Panc1 (cell line): Measurements from ENCODE around the gene MLANA. TPM values are rescaled to one million over a fixed set of nuclear protein-coding genes. Genes with fewer than 3 reads are reported as not detected.

ENCODE experiments used
- ATAC-seq: fragments of 200-7000 bp; cut with Tn5 transposase; 2 replicates; pipeline ENCODE4 v1.9.1; 2020; ENCODE audit warnings: mild to moderate bottlenecking, moderate library complexity
- BruUV-seq: library from RNA; stranded (reverse); fragments of 400-500 nt; replicated peaks from 2 replicates; lab custom pipeline; 2021; lab: Mats Ljungman, UMichigan
- CTCF ChIA-PET: fragments of 300-600 bp; sonication (Branson Sonifier 250); formaldehyde crosslinking; loops from one replicate; lab custom pipeline; 2022; ENCODE audit warnings: antibody characterized with exemption; lab: Charles Lee
- POLR2A ChIA-PET: fragments of 300-600 bp; sonication (Branson Sonifier 250); formaldehyde crosslinking; loops from one replicate; lab custom pipeline; 2022; ENCODE audit warnings: antibody characterized with exemption; lab: Charles Lee
- DNase-seq: peaks from one replicate; pipeline ENCODE4 v3.0.0-alpha.2; 2010; ENCODE audit warnings: low read depth, low spot score
- H3K27ac ChIP-seq: 2 replicates; pipeline ENCODE4 v1.5.1; 2011; ENCODE audit warnings: mild to moderate bottlenecking, low read length, inconsistent platforms
- H3K27me3 ChIP-seq: fragments of 200-500 bp; sonication (Bioruptor generic); 2 replicates; pipeline ENCODE4 v1.6.0; 2014; ENCODE audit warnings: low read length, inconsistent platforms; ENCODE audit not compliant: control insufficient read depth, insufficient read depth
- H3K36me3 ChIP-seq: fragments of 200-500 bp; sonication (Bioruptor generic); 2 replicates; pipeline ENCODE4 v1.5.1; 2014; ENCODE audit warnings: inconsistent platforms, mild to moderate bottlenecking, low read length, moderate library complexity; ENCODE audit not compliant: control insufficient read depth, insufficient read depth
- H3K4me1 ChIP-seq: 2 replicates; pipeline ENCODE4 v1.5.1; 2011; ENCODE audit warnings: inconsistent platforms, mild to moderate bottlenecking, low read length, moderate library complexity; ENCODE audit not compliant: control insufficient read depth, insufficient read depth
- H3K4me3 ChIP-seq, 2 experiments: 2 replicates each; pipeline ENCODE4 v1.5.1; 2011 to 2012; ENCODE audit warnings: low read depth in 2 of 2, low read length in 2 of 2, mild to moderate bottlenecking in 2 of 2, inconsistent platforms in 1 of 2, moderate library complexity in 1 of 2
- H3K9me3 ChIP-seq: fragments of 200-500 bp; sonication (Bioruptor generic); 2 replicates; pipeline ENCODE4 v1.5.1; 2014; ENCODE audit warnings: low read depth, mild to moderate bottlenecking, inconsistent platforms, low read length, moderate library complexity; ENCODE audit not compliant: control insufficient read depth, insufficient read depth
- POLR2AphosphoS5 ChIP-seq: IDR thresholded peaks from 2 replicates; pipeline ENCODE4 v1.6.1; 2012; ENCODE audit warnings: mild to moderate bottlenecking, low read depth, low read length, moderate library complexity
- SIN3A ChIP-seq: IDR thresholded peaks from 2 replicates; pipeline ENCODE4 v1.6.1; 2012; ENCODE audit warnings: low read depth, mild to moderate bottlenecking, low read length, moderate library complexity, borderline replicate concordance; ENCODE audit not compliant: insufficient read depth
- TCF7L2 ChIP-seq: IDR thresholded peaks from 2 replicates; pipeline ENCODE4 v1.6.1; 2011; ENCODE audit warnings: mild to moderate bottlenecking, low read depth, low read length, inconsistent platforms
- in situ Hi-C: cut with HindIII; loops from 2 replicates; pipeline ENCODE4 v1.10.0; 2016; ENCODE audit warnings: low sequenced_read_pairs, low pct_unique_long_range_greater_than_20kb
- intact Hi-C: fragments of 100-400 bp; cut with micrococcal nuclease; formaldehyde crosslinking; loops from one replicate; pipeline ENCODE4 v1.10.0; 2022; ENCODE audit not compliant: unreplicated experiment
- total RNA-seq: library from RNA; stranded (reverse); gene quantifications from one replicate; pipeline ENCODE4 v1.2.1, GENCODE V29; 2021; ENCODE audit not compliant: unreplicated experiment
- TF ChIP-seq, protein P1 (sequence below): fragments of 450-650 bp; IDR thresholded peaks from 2 replicates; pipeline ENCODE4 v1.5.1; 2017; ENCODE audit warnings: mild to moderate bottlenecking
- TF ChIP-seq, protein P2 (sequence below), 2 experiments: IDR thresholded peaks; 2 replicates each; pipeline ENCODE4 v1.6.1; 2011 to 2012; ENCODE audit warnings: low read depth in 2 of 2, control low read depth in 1 of 2, low read length in 1 of 2, mild to moderate bottlenecking in 1 of 2, moderate library complexity in 1 of 2; ENCODE audit not compliant: insufficient read depth in 1 of 2

MLANA gene
- total RNA-seq, 1 experiment from 2014 or later: not detected

- H3K4me3 ChIP-seq: no peak overlapping the region
- intact Hi-C loops: loop anchor here (5.0 kb wide), 1 partner anchor 414 kb away; no protein-coding TSS in a partner anchor
- H3K9me3 ChIP-seq: no peaks in the 10 kb centered on the region
- ChIA-PET CTCF (no interaction called here), POLR2A (no interaction called here)
- no peaks in the 10 kb centered on the region for H3K36me3 ChIP-seq
- no peaks in the 10 kb centered on the region for H3K27me3 ChIP-seq
- DNase-seq (no peak), ATAC-seq (no peak)
- no TSS peak for BruUV-seq
- in situ Hi-C loops: no loop called here
- no peak overlapping the region for H3K27ac ChIP-seq
- TF ChIP-seq, protein P1, sequence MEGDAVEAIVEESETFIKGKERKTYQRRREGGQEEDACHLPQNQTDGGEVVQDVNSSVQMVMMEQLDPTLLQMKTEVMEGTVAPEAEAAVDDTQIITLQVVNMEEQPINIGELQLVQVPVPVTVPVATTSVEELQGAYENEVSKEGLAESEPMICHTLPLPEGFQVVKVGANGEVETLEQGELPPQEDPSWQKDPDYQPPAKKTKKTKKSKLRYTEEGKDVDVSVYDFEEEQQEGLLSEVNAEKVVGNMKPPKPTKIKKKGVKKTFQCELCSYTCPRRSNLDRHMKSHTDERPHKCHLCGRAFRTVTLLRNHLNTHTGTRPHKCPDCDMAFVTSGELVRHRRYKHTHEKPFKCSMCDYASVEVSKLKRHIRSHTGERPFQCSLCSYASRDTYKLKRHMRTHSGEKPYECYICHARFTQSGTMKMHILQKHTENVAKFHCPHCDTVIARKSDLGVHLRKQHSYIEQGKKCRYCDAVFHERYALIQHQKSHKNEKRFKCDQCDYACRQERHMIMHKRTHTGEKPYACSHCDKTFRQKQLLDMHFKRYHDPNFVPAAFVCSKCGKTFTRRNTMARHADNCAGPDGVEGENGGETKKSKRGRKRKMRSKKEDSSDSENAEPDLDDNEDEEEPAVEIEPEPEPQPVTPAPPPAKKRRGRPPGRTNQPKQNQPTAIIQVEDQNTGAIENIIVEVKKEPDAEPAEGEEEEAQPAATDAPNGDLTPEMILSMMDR: no peak
- H3K4me1 ChIP-seq: no peaks in the 10 kb centered on the region
Observed at GRCh38 chr9:5897851-5898250, 7.2 kb downstream of the MLANA start.

GRCh38 chr9:5899292-5899691 is 8.6 kb downstream of the MLANA start:
- H3K4me3 ChIP-seq: no peak overlapping the region
- TF ChIP-seq POLR2AphosphoS5 (no peak), TCF7L2 (no peak), SIN3A (no peak)
- TF ChIP-seq, protein P2, sequence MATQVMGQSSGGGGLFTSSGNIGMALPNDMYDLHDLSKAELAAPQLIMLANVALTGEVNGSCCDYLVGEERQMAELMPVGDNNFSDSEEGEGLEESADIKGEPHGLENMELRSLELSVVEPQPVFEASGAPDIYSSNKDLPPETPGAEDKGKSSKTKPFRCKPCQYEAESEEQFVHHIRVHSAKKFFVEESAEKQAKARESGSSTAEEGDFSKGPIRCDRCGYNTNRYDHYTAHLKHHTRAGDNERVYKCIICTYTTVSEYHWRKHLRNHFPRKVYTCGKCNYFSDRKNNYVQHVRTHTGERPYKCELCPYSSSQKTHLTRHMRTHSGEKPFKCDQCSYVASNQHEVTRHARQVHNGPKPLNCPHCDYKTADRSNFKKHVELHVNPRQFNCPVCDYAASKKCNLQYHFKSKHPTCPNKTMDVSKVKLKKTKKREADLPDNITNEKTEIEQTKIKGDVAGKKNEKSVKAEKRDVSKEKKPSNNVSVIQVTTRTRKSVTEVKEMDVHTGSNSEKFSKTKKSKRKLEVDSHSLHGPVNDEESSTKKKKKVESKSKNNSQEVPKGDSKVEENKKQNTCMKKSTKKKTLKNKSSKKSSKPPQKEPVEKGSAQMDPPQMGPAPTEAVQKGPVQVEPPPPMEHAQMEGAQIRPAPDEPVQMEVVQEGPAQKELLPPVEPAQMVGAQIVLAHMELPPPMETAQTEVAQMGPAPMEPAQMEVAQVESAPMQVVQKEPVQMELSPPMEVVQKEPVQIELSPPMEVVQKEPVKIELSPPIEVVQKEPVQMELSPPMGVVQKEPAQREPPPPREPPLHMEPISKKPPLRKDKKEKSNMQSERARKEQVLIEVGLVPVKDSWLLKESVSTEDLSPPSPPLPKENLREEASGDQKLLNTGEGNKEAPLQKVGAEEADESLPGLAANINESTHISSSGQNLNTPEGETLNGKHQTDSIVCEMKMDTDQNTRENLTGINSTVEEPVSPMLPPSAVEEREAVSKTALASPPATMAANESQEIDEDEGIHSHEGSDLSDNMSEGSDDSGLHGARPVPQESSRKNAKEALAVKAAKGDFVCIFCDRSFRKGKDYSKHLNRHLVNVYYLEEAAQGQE (IDR thresholded peaks at IDR 0.05; ENCODE audit: insufficient read depth in 1 of 2, low read depth in 2 of 2, low read length in 1 of 2): no peak
- TF ChIP-seq, protein P1: no peak
- no peaks in the 10 kb centered on the region for H3K4me1 ChIP-seq
- ATAC-seq: no peak
- no TSS peak for BruUV-seq
- in situ Hi-C loops: no loop called here
- no peaks in the 10 kb centered on the region for H3K36me3 ChIP-seq
- CTCF ChIA-PET: no interaction called here
- no peaks in the 10 kb centered on the region for H3K27me3 ChIP-seq
- intact Hi-C loops: loop anchor here (5.0 kb wide), 1 partner anchor 413 kb away; no protein-coding TSS in a partner anchor
- H3K27ac ChIP-seq: no peak overlapping the region
- no peak for DNase-seq
- POLR2A ChIA-PET: no interaction called here
- no peaks in the 10 kb centered on the region for H3K9me3 ChIP-seq
